LNCAP (cell line): ENCODE results near the gene IRF4.

Experiments
- CTCF ChIP-seq: fragments of 450-650 bp; IDR thresholded peaks from 2 replicates; pipeline ENCODE4 v1.5.1; 2017; ENCODE audit warnings: mild to moderate bottlenecking

IRF4 gene

GRCh38 chr6:401239-401993 is 9.9 kb downstream of the IRF4 start:
- no peak for TF ChIP-seq CTCF

- no peak for TF ChIP-seq CTCF
Observed at GRCh38 chr6:401994-402640, 10.6 kb downstream of the IRF4 start.

- TF ChIP-seq CTCF = no peak
Observed at GRCh38 chr6:402901-403658, 11.5 kb downstream of the IRF4 start.

- TF ChIP-seq CTCF = no peak
Observed at GRCh38 chr6:403659-404655, 12.4 kb downstream of the IRF4 start.

GRCh38 chr6:404685-405423 is 13.3 kb downstream of the IRF4 start:
- no peak for TF ChIP-seq CTCF

- no peak for TF ChIP-seq CTCF
Observed at GRCh38 chr6:408148-408547, 16.6 kb downstream of the IRF4 start.
